Stimulated activated CD8-positive, alpha-beta memory T cell treated with anti-CD3 and anti-CD28 coated beads, Interleukin-4, amount 100 ng/mL, for 24 hours (primary cell): ENCODE measurements around the gene MIAT.
"Not testable (repeated sequence)": the region's sequence is repeated elsewhere in the genome, so short reads cannot be mapped to it uniquely, and the experiment has no call there.

Experiments
- DNase-seq: peaks from one replicate; pipeline ENCODE4 v3.0.0-alpha.2; 2020; ENCODE audit warnings: low read depth

The MIAT gene

GRCh38 chr22:26656891-26657851 is at the start of gene MIAT:
Gene MIAT, plus strand, starts transcription at chr22:26657588.
- DNase-seq: peak; percentile 59

GRCh38 chr22:26608129-26608528 is 49.3 kb upstream of the MIAT start:
- DNase-seq: no peak

- no peak for DNase-seq
These were observed 48.1 kb upstream of the MIAT start for GRCh38 chr22:26609287-26609686.

GRCh38 chr22:26610072-26610958 is 47.1 kb upstream of the MIAT start:
- no peak for DNase-seq

- no peak for DNase-seq
These were observed 46.4 kb upstream of the MIAT start for GRCh38 chr22:26610996-26611395.

GRCh38 chr22:26612652-26613051 is 44.7 kb upstream of the MIAT start:
- no peak for DNase-seq

GRCh38 chr22:26613753-26614152 is 43.6 kb upstream of the MIAT start:
- DNase-seq: not testable (repeated sequence)

GRCh38 chr22:26614322-26614721 is 43.1 kb upstream of the MIAT start:
- no peak for DNase-seq

- no peak for DNase-seq
These were observed 42.2 kb upstream of the MIAT start for GRCh38 chr22:26615149-26615548.

- DNase-seq: no peak
These were observed 41.5 kb upstream of the MIAT start for GRCh38 chr22:26615830-26616435.

- DNase-seq: no peak
These were observed 40.7 kb upstream of the MIAT start for GRCh38 chr22:26616650-26617049.

GRCh38 chr22:26617271-26618199 is 39.9 kb upstream of the MIAT start, which contains the start of gene CRYBB1:
Gene CRYBB1, minus strand, starts transcription at chr22:26618027. Its CDS starts 1,708 bp downstream, at chr22:26616319.
- DNase-seq: no peak

GRCh38 chr22:26618455-26618854 is 38.9 kb upstream of the MIAT start:
- no peak for DNase-seq

- DNase-seq: no peak
These were observed 37.9 kb upstream of the MIAT start for GRCh38 chr22:26619510-26619909.

GRCh38 chr22:26620197-26620596 is 37.2 kb upstream of the MIAT start:
- no peak for DNase-seq

- no peak for DNase-seq
These were observed 35.7 kb upstream of the MIAT start, which contains the start of gene CRYBA4 for GRCh38 chr22:26621663-26622062. Gene CRYBA4, plus strand, starts transcription at chr22:26621963. Its CDS starts 634 bp downstream, at chr22:26622597.

GRCh38 chr22:26623984-26624383 is 33.4 kb upstream of the MIAT start:
- no peak for DNase-seq

GRCh38 chr22:26624803-26625202 is 32.6 kb upstream of the MIAT start:
- DNase-seq: no peak

- no peak for DNase-seq
These were observed 27.2 kb upstream of the MIAT start for GRCh38 chr22:26629988-26630761.

GRCh38 chr22:26631282-26631681 is 26.1 kb upstream of the MIAT start:
- no peak for DNase-seq
